Loucy (cell line): ENCODE results near the gene CCDC85C.

Experiments
- EZH2phosphoT487 ChIP-seq: fragments of 200-600 bp; IDR thresholded peaks from 2 replicates; pipeline ENCODE4 v1.6.1; 2018; ENCODE audit warnings: antibody characterized with exemption, mild to moderate bottlenecking, moderate library complexity, borderline replicate concordance
- TF ChIP-seq, protein P1 (sequence below): fragments of 200-600 bp; sonication (generic); conservative IDR thresholded peaks from 2 replicates; pipeline ENCODE4 v1.5.1; 2014; ENCODE audit warnings: mild to moderate bottlenecking, antibody characterized with exemption, low read length

DNA sequence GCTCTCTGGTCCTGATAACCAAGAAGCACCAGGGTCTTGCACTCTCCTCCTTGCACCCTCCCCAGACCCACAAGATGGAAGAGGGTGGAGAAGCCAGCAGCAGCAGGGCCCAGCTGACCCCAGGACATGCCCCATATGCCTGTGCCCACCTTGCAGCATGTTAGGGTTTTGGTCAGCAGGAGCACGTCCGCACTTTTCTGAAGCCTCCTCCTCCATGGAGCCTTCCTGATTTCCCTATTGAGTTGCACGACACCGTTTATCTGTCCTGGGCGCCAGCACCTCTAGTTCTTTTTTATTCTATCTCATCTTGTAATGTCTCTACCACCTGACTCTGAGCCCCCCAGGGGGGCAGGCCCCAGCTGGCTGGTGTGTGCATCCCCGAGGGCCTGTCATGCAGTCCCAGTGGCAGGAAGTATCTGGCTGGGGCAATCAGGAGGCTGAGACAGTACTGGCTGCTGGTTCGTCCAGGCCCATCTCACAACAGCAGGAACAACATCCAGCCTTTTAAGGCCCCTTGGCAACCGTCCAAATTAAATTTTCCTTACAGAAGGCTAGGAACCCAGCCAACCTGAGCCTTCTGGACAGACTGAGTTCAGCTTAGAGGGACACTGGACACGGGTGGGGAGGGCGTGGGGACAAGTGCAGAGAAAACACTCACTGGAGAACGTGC is 39.6 kb downstream of the CCDC85C start:
- TF ChIP-seq, protein P1, sequence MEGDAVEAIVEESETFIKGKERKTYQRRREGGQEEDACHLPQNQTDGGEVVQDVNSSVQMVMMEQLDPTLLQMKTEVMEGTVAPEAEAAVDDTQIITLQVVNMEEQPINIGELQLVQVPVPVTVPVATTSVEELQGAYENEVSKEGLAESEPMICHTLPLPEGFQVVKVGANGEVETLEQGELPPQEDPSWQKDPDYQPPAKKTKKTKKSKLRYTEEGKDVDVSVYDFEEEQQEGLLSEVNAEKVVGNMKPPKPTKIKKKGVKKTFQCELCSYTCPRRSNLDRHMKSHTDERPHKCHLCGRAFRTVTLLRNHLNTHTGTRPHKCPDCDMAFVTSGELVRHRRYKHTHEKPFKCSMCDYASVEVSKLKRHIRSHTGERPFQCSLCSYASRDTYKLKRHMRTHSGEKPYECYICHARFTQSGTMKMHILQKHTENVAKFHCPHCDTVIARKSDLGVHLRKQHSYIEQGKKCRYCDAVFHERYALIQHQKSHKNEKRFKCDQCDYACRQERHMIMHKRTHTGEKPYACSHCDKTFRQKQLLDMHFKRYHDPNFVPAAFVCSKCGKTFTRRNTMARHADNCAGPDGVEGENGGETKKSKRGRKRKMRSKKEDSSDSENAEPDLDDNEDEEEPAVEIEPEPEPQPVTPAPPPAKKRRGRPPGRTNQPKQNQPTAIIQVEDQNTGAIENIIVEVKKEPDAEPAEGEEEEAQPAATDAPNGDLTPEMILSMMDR: no peak
- no peak for TF ChIP-seq EZH2phosphoT487
